Spleen (tissue), 11 donors: Measurements from ENCODE around the gene IL22RA1. TPM values are rescaled to one million over a fixed set of nuclear protein-coding genes. Genes with fewer than 3 reads are reported as not detected.

Experiments used
- DNase-seq: peaks from one replicate; pipeline ENCODE4 v3.0.0-alpha.2; 2020
- H3K27ac ChIP-seq, 8 donors: fragments of 200-600 bp; sonication (generic) in 7 of 8; 1 replicate in 4 of 8; 2 replicates in 4 of 8; pipeline versions ENCODE4 v1.5.0 to v1.8.0; 2016 to 2021; ENCODE audit warnings: inconsistent platforms in 4 of 8, mild to moderate bottlenecking in 4 of 8, moderate library complexity in 1 of 8
- H3K27me3 ChIP-seq, 7 donors: fragments of 200-600 bp; sonication (generic) in 6 of 7; replicated peaks in 1 of 7; 1 replicate in 4 of 7; 2 replicates in 3 of 7; pipeline versions ENCODE4 v1.5.0 to v1.8.0; 2016 to 2021; ENCODE audit warnings: inconsistent platforms in 3 of 7, mild to moderate bottlenecking in 1 of 7
- H3K36me3 ChIP-seq, 6 donors: fragments of 200-600 bp; sonication (generic) in 5 of 6; 1 replicate in 4 of 6; 2 replicates in 2 of 6; pipeline versions ENCODE4 v1.5.0 to v1.8.0; 2016 to 2021; ENCODE audit warnings: inconsistent platforms in 2 of 6
- H3K4me1 ChIP-seq, 6 donors: fragments of 200-600 bp; sonication (generic) in 5 of 6; 1 replicate in 3 of 6; 2 replicates in 3 of 6; pipeline versions ENCODE4 v1.5.0 to v1.8.0; 2016 to 2021; ENCODE audit warnings: inconsistent platforms in 3 of 6
- H3K4me3 ChIP-seq, 8 donors: fragments of 200-600 bp; sonication (generic) in 7 of 8; 1 replicate in 4 of 8; 2 replicates in 4 of 8; pipeline versions ENCODE4 v1.5.0 to v1.8.0; 2016 to 2021; ENCODE audit warnings: inconsistent platforms in 4 of 8, mild to moderate bottlenecking in 4 of 8, moderate library complexity in 2 of 8
- H3K9me3 ChIP-seq, 8 donors: fragments of 200-600 bp; sonication (generic) in 7 of 8; 1 replicate in 4 of 8; 2 replicates in 4 of 8; pipeline versions ENCODE4 v1.5.0 to v1.8.0; 2016 to 2021; ENCODE audit warnings: inconsistent platforms in 4 of 8
- CTCF ChIP-seq, 11 experiments: fragments of 200-600 bp in 7 of 11; fragments of 450-650 bp in 4 of 11; sonication (generic) in 4 of 11; IDR thresholded peaks in 8 of 11; conservative IDR thresholded peaks in 3 of 11; 1 replicate in 7 of 11; 2 replicates in 4 of 11; pipeline versions ENCODE4 v1.4.0 to v1.8.0; 2016 to 2021; ENCODE audit warnings: antibody characterized with exemption in 11 of 11, inconsistent platforms in 4 of 11, mild to moderate bottlenecking in 1 of 11
- POLR2A ChIP-seq, 3 donors: fragments of 450-650 bp; IDR thresholded peaks; one replicate each; pipeline ENCODE4 v1.5.1; 2017; ENCODE audit warnings: antibody characterized with exemption in 3 of 3, mild to moderate bottlenecking in 1 of 3
- POLR2AphosphoS5 ChIP-seq, 3 donors: sonication (generic); formaldehyde crosslinking; IDR thresholded peaks; one replicate each; pipeline ENCODE4 v1.5.1; 2017; ENCODE audit warnings: antibody characterized with exemption in 3 of 3
- WGBS, 5 donors: extraction: QIAGEN DNeasy Blood & Tissue Kit in 3 of 5; methylation state at CpG; one replicate each; pipeline versions ENCODE4 v1.1.5 to v1.1.7; 2013 to 2018; 5-methylcytosine and 5-hydroxymethylcytosine counted together
- intact Hi-C: fragments of 100-400 bp; cut with DNase I; formaldehyde crosslinking; loops from one replicate; pipeline ENCODE4 v1.15.0; 2023; ENCODE audit warnings: low total_unique reads
- polyA plus RNA-seq, 3 donors: library from polyadenylated mRNA; stranded (reverse); fragments of 200-250 nt; gene quantifications; one replicate each; pipeline ENCODE4 v1.2.1, GENCODE V29; 2013
- total RNA-seq, 7 donors: library from RNA; depleted of rRNA in 3 of 7; stranded (reverse); fragments of >200 nt in 3 of 7; fragmentation: NEBNext Ultra II Directional in 4 of 7; extraction: Animal tissue kit (Norgen Biotek cat#: 25700) in 4 of 7; gene quantifications; one replicate each; pipeline versions ENCODE4 v1.1.0 to v1.2.1, GENCODE V29; 2016 to 2021
- donor health status: healthy with polysubstance abuse.
- donor health status: DM: no; HTN: no; CAD: no; lungs with moderate emphysema.
- donor health status: DM: no; HTN: no; CAD: no.
- donor health status: Bipolar disorder and iron deficiency.
- donor health status: healthy.
- donor health status: DM: no; HTN: no; CAD: no.
- donor health status: DM: yes; HTN: yes; CAD: no.

Gene IL22RA1
- total and polyA plus RNA-seq, 10 donors, result not detected

DNA sequence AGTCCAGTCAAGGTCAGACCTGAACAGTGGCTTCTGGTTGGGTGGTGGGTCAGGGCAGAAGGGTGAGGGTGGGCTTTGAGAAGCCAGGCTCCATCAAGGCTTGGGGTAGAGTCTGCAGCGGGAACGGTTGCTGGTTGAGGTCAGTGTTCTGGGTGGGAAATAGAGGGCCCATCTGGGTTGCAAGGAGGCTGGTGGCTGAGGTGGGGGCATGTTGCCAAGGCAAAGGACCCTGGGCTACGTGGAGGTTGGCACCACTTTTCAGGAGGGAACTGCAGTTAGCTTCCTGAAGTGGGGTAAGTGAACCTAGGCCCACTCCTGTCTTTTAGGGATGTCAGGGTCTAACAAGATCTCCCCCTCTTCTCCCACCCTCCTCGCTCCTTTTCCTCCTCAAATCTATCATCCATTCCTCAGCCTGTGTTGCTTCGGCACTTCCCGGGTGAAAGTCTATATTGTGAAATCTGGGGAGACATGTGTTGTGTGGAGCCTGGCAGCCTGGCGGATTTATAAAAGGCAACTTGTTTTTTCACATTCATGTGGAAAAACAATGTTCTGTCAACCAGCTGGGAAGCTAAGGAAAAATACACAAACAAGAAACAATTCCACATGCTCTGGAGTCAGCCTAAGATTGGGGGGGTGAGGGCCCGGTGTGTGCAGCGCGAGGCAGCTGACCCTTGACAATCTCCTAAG is 1.5 kb downstream of the IL22RA1 start:
- H3K4me1 ChIP-seq, result no peaks in the 10 kb centered on the region
- 90 to 92% (median 91%) methylated on average over 10 of the region's 10 CpGs for WGBS, 5 donors
- DNase-seq, result no peak
- intact Hi-C loops, result no loop called here
- peaks cover 0 to 13% (median 0%) of the 10 kb centered on the region in 7 donors for H3K27me3 ChIP-seq
- no peaks in the 10 kb centered on the region for H3K36me3 ChIP-seq
- H3K27ac ChIP-seq, result no peak overlapping the region
- H3K4me3 ChIP-seq, result no peak overlapping the region
- H3K9me3 ChIP-seq, result no peaks in the 10 kb centered on the region
- TF ChIP-seq POLR2A (IDR thresholded peaks at IDR 0.05) (no peak), CTCF (IDR thresholded peaks at IDR 0.05 in 8 of 11, conservative IDR thresholded peaks at IDR 0.05 in 3 of 11) (no peak), POLR2AphosphoS5 (IDR thresholded peaks at IDR 0.05) (no peak)

DNA sequence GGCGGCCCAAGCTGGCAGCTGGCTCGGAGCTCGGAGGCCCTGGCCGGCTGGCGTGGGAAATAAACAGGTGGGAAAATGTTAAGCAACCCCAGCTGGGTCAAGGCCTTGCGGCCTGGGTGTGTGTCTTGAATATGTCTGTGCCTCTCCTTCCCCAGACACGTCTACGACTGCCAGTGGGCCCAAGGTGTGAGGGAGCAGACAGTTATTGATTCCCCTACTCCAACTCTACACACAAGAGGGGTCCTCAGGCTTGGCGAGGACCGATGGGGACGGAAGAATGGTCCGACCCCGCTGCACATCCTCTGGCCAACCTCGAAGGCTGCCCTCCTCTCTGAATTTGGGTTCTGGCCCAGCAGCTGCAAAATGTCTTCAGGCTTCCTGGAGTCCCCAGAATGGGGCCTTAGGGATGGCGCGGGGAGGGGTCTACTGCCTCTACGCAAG is 2.2 kb downstream of the IL22RA1 start:
- H3K36me3 ChIP-seq, result no peaks in the 10 kb centered on the region
- intact Hi-C loops, result no loop called here
- no peaks in the 10 kb centered on the region for H3K4me1 ChIP-seq
- H3K9me3 ChIP-seq, result peaks cover 0 to 2% (median 0%) of the 10 kb centered on the region in 8 donors
- 81 to 95% (median 86%) methylated on average over 17 of the region's 17 CpGs for WGBS, 5 donors
- peaks cover 0 to 13% (median 0%) of the 10 kb centered on the region in 7 donors for H3K27me3 ChIP-seq
- no peak for DNase-seq
- no peak overlapping the region for H3K27ac ChIP-seq
- no peak for TF ChIP-seq POLR2AphosphoS5 (IDR thresholded peaks at IDR 0.05)
- TF ChIP-seq POLR2A (IDR thresholded peaks at IDR 0.05), result no peak
- no peak for TF ChIP-seq CTCF (IDR thresholded peaks at IDR 0.05 in 8 of 11, conservative IDR thresholded peaks at IDR 0.05 in 3 of 11)
- H3K4me3 ChIP-seq, result no peak overlapping the region

- TF ChIP-seq CTCF (IDR thresholded peaks at IDR 0.05 in 8 of 11, conservative IDR thresholded peaks at IDR 0.05 in 3 of 11) (no peak), POLR2A (IDR thresholded peaks at IDR 0.05) (no peak), POLR2AphosphoS5 (IDR thresholded peaks at IDR 0.05) (no peak)
- H3K4me3 ChIP-seq, result no peak overlapping the region
- peaks cover 0 to 9% (median 2%) of the 10 kb centered on the region in 8 donors for H3K9me3 ChIP-seq
- DNase-seq, result no peak
- no peaks in the 10 kb centered on the region for H3K36me3 ChIP-seq
- intact Hi-C loops, result no loop called here
- H3K4me1 ChIP-seq, result no peaks in the 10 kb centered on the region
- no peak overlapping the region for H3K27ac ChIP-seq
- peaks cover 0 to 13% (median 0%) of the 10 kb centered on the region in 7 donors for H3K27me3 ChIP-seq
- WGBS, 5 donors, result 84 to 92% (median 88%) methylated on average over 11 of the region's 11 CpGs
Observed at GRCh38 chr1:24139841-24140425, 3.0 kb downstream of the IL22RA1 start.

DNA sequence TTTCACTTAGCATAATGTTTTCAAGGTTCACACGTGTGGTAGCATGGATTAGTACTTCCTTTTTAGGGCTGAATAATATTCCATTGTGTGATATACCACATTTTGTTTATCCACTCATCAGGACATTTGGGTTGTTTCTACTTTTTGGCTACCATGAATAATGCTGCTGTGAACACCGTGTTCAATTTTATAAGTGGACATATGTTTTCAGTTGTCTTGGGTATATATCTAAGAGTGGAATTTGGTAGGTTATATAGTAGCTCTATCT is 3.8 kb downstream of the IL22RA1 start:
- Histone ChIP-seq H3K27me3 (peaks cover 0 to 13% (median 0%) of the 10 kb centered on the region in 7 donors), H3K4me1 (no peaks in the 10 kb centered on the region), H3K9me3 (peaks cover 0 to 9% (median 2%) of the 10 kb centered on the region in 8 donors), H3K27ac (no peak overlapping the region), H3K36me3 (no peaks in the 10 kb centered on the region), H3K4me3 (no peak overlapping the region)
- DNase-seq, result no peak
- intact Hi-C loops, result no loop called here
- TF ChIP-seq CTCF (IDR thresholded peaks at IDR 0.05 in 8 of 11, conservative IDR thresholded peaks at IDR 0.05 in 3 of 11) (no peak), POLR2AphosphoS5 (IDR thresholded peaks at IDR 0.05) (no peak), POLR2A (IDR thresholded peaks at IDR 0.05) (no peak)
- 58 to 79% (median 64%) methylated on average over 2 of the region's 2 CpGs for WGBS, 5 donors
